ENCODE measurements around the gene ALG1.
"Not testable (repeated sequence)": the region's sequence is repeated elsewhere in the genome, so short reads cannot be mapped to it uniquely, and the experiment has no call there.

ALG1 gene

DNA sequence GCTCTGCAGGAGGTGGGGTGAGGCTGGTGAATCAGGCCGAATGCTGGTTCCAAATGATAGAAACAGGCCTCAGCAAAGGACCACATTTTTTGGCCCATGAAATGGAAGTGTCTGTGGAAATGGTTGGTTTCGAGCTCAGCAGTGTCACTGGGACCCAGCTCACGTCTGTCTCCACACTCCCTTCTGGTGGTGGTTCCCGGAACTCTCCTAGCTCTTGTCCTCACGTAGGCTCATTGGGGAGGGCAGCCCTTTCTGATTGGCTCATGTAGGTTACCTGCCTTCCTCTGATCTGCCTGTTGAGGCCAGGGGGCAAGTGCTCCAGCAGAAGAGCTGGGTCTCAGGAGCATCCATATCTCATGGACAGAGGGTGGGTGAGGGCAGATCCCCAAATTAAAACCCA, 4.0 kb downstream of the ALG1 start:
- no peak for DNase-seq

DNA sequence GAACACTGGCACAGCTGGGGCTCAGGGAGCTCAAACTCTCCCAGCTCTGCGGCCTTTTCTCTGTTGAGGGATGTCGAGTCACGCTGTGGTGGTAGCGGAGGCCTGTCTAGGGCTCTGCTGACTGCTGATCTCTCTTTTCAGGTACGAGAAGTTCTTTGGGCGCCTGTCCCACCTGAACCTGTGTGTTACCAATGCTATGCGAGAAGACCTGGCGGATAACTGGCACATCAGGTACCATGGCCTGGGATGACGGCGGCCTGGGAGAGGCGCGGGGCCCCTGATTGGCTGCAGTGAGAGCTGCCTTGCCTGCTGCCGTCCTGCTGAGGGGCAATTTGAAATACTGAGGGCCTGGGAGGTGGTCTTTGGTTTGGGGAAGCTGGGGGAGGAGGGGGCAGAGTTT, 5.7 kb downstream of the ALG1 start:
- DNase-seq = no peak

DNA sequence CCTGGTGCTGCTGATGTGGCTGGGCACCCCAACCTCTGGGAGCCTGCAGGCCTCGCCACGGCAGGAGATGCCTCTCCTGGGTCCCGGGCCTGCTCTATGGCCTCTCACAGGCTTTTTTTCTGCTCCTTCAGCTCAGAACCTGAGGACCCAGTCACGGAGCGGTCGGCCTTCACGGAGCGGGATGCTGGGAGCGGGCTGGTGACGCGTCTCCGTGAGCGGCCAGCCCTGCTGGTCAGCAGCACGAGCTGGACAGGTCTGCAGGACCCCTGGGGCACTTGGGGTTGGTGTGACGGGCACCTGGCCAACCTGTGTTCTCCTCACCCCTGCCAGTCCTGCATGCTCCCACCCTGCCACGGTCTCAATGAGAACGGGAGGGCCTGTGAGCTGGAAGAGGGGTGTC, 7.0 kb downstream of the ALG1 start:
- no peak for DNase-seq

DNA sequence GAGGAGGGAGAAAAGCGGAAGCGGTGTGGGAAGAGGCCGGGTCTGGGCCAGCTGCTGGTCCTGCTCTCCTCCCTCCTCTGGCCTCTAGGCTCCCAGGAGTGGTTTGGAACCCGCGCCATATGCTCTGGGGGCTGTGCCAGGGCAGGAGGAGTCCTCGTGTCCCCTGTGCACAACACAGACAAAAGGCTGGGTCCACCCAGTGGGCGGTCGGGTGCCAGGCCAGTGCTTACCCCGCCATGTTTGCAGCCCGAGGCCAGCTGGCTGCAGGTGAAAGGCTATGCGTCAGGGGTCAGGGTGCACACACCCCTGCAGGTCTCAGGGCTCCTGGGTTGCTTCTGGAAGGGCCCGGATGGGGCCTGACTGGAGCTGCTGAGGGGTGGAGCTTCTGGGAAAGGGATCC, 8.8 kb downstream of the ALG1 start:
- DNase-seq = not testable (repeated sequence)

DNA sequence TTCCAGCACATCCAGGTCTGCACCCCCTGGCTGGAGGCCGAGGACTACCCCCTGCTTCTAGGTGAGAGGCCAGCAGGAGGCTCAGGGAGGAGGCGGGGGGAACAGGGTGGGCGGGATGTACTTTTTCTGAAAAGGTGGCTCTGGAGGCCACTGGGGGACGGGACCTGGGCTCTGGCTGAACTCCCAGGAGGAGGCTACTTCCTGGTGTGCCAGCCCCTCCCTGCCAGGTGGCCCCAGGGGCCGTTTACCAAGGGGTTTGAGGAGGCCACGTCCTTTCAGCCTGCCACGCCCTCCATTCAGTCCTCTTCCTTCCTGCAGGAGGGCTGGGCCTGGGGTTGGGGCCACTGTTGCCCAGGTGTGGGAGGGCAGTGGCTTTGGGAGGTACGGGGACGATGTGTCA, 9.4 kb downstream of the ALG1 start:
- not testable (repeated sequence) for DNase-seq

DNA sequence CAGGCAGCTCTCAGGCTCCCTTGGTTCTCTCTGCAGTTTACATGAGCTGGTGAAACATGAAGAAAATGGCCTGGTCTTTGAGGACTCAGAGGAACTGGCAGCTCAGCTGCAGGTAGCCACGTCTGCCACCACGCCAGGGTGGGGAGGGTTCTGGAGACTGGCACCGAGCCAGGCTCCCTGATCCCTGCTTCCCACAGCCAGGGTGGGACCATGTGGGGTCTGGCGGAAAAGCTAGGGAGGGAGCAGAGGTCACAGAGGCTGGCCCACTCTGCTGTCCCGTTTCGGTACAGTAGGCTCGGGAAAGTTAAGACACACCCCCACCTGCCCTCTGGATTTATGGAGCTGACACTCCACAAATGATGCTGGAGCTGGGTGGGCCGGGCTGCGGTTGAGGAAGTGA, 12.0 kb downstream of the ALG1 start:
- not testable (repeated sequence) for DNase-seq

DNA sequence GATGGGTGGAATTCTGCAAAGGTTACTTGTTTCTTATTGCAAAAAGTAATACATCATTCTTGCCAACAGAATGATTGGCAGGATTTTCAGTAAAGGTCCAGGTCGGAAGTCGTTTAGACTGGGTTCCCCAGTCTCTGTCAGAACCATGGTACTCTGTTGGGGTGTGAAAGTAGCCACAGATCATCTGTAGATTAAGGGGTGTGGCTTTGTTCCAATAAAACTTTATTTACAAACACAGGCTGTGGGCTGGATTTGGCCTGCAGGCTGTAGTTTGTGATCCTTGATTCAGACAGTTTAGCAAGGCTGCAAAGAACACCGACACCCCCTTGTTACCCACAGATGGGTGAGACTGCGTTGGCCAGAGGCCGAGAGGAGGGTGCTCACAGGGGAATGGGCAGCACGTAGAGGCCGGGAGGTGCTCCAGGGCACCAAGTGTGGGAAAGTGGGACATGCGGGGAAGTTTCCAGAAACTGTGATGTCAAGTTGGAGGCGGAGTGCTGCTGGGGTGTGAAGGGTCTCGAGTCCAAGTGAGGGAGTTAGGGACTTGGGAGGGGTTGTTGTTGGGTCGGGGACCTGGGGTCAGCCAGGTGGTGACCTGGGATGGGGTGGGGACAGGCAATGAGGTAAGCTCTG, 12.6 kb downstream of the ALG1 start:
- not testable (repeated sequence) for DNase-seq

DNA sequence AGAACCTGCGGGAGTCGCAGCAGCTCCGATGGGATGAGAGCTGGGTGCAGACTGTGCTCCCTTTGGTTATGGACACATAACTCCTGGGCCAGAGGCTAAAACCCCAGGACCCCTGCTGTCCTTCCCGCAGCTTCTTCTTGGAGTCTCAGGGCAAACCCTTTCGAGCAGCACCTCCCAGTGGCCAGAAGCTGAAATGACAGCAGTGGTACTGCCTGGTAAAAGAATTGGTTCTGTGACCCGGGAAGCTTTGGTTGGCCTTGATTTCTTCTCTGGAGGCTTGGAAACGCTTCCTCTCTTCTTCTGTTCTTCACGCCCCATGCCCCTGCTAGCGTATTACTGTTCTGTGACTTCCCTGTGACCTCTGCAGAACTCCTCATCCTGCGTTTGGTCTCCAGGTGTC, 13.2 kb downstream of the ALG1 start:
- DNase-seq = peak; percentile 65

DNA sequence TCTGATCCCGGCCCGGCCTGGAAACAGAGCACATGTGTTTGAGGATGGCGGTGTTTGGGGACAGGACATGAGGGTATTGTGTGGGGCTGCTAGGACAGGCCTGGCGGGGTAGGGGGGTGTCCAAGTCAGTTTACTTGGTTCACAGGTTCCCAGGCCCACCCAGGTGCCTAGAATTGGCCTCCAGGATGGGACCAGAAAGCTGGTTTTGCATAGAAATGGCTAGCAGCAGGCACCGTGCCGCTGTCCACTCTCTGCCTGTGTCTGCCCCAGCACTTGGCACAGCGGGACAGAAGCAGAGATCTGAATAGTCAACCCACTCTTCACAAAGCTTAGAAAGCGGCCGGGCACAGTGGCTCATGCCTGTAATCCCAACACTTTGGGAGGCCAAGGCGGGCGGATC, 14.1 kb downstream of the ALG1 start:
- not testable (repeated sequence) for DNase-seq

DNA sequence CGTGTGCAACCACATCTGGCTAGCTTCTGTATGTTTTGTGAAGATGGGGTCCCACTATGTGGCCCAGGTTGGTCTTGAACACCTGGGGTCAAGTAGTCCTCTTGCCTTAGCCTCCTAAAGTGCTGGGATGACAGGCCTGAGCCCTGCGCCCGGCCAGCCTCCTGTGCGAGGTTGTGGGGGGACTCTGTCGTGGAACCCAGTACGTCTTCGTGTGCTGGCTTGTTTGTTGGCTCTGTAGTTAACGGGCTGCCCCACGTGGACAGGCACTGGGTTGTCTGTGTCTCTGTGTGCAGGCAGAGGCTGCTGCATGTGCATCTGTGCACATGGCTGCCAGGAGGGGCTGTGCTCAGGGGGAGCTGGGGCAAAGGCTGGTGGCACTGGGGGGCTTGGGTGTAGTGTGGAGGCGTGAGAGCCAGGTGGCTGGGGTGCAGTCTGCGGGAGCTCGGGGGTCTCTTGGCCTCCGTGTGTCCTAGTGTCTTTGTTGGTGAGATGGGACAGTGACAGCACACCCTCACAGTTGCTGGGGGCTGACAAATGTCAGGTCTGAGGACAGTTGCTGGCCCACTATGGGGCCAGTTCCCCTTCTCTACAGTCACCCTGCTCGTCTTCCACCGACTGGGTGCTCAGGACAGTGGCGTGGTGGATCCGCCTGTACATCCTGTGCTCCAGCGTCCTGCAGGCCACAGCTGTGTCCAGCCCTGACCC, 16.6 kb downstream of the ALG1 start:
- not testable (repeated sequence) for DNase-seq

DNA sequence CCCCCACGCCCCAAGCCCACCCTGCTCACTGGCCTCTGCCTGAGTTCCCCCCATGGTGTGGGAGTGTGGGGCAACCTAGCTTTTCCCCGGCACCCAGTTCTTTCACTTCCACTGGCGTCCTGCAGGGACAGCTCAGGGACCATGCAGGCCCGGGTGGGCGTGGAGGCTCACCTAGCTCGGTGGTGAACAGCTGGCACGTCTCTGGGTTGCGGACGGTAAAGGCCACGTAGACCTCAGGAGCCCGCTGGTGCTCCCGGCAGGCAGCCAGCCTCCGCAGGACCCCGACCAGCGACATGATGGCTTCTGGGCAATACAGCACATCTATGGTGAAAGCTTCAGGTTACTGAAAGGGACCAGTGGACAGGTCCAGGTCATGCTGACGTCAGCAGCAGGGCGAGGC, 17.3 kb downstream of the ALG1 start:
- not testable (repeated sequence) for DNase-seq

DNA sequence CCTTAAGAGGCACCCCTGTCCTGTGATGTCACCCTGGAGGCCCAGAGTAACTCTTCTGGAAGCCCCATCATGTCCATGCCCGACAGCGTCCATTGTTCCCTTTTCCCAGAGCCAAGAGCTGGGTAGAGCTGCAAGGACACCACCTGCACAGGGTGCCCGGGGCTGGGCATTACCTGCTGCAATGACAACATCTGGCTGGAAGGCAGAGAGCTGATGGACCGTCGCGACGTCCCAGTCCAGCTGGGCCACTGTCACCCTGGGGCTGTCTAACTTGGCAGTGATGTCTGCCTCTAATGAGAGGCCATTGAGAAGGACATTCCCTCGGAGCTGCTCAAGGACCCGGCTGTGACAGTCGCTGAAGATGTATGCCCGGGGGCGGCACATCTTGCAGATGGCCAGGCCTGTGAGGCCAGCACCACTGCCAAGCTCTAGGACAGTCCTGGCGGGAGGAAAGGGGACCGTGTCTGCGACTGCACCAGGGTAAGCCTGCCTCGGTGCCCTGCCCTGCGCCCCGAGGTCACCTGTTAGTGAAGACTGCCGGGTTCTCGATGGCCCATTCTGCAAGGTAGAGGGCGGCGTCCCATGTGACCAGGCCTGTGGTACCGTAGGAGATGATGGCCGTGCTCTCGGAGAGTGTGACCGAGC, 18.4 kb downstream of the ALG1 start:
- DNase-seq = not testable (repeated sequence)

DNA sequence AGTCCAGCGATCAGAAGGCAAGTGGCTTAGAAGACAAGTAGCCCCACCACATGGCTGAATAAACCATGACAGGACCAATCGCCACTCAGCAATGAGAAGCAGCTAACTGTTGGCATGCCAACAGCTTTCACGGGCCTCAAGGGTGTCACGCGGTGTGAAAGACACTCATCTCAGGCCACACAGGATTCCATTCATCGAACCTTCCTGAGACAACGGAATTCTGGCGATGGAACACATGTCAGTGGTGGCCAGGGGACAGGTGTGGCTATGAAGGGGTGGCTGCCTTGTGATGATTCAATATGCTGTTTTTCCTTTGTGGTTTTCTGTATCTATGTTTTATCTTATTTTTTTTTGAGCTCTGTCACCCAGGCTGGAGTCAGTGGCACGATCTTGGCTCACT, 18.9 kb downstream of the ALG1 start:
- not testable (repeated sequence) for DNase-seq

DNA sequence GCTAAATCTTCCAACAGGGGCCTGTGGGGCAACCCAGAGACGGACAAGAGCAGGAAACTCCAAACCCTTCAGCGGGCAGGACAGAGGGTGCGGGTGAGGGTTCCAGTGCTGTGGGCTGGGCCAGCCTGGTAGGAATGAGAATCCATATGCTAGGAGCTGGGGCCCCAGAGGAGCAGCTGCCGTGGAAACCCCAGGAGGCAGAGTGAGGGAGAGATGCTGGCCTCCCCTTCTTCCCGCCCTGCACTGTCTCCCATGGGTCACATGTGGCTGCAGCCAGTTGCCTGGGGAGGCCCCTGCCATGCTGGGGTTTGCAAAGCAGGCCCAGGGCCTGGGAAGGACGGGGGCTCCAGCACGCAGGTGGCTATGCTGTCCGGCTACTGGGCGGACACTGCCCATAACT, 21.4 kb downstream of the ALG1 start:
- DNase-seq = not testable (repeated sequence)

DNA sequence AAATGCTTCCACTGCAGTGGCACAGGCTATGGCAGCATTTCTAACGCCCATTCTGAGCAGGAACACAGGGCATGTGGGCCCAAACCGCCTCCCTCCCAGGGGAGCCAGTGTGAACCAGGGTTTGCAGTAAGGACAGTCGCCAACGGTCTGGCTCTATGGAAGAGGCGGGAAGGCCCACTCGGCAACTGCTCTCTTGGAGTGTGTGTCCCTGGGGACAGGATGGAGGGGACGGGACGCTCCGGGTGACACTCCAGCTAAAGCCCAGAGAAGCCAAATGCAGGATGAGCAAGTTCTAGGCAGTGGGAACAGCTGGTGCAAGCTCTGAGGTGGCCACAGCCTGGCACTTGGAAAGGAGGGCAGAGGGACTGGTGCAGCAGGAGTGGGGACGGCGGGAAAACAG, 22.1 kb downstream of the ALG1 start:
- DNase-seq = not testable (repeated sequence)

DNA sequence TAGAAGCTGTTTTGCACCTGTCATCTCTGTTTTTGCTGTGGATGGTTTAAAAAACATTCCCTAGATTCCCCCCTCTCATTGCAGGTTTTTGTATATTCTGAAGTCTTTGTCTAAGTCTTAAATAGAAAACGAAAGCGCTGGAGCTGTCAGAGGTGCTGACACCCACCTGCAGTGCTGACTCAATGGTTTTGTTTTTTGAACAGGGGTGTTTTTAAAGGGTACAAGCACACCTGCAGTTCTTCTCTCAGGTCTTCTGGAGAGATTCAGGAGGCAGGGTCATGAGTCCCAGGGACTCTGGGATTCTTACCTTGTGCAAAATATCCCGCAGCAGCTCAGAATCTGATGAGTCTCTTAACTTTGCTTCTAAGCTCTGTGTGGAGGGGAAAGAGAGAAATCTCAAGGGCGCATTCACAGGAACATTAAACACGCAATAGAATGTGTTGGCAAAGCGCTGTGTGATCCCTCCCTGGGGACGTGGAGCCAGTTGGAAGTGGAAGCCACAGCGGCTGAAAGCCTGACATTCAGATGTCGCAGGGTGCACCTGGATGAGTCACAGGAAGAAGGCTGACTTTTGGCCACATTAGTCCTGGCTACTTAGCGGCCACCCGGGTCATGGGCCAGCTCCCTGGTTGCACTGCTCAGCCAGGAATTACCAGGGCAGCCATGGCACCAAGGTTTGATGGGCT, 23.6 kb downstream of the ALG1 start:
- DNase-seq = not testable (repeated sequence)

DNA sequence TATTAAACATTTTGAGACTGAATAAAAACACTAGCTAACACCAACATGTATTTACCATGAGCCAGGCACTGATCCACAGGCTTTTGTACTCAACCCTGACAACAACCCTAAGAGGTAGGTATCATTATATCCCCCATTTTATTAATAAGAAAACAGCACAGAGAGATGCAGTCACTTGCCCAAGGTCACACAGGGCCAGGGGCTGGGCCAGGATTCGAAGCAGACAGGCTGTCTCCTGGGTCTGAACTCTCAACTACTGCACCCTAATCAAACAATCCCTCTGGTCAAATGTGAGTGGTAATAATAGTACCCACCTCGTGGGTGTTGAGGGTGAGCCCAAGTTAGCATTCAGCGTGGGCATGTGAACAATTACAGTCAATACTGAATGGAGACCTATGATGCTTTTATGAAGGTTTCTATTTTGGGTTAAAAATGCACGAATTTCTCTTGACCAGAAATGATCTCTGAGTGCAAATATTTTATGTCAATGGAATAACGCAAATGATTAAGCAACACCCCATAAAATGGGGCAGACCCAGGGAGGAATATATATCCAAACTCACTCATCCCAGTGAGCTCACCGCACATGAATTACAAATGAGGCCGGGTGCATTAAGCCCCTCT, 24.9 kb downstream of the ALG1 start:
- not testable (repeated sequence) for DNase-seq

DNA sequence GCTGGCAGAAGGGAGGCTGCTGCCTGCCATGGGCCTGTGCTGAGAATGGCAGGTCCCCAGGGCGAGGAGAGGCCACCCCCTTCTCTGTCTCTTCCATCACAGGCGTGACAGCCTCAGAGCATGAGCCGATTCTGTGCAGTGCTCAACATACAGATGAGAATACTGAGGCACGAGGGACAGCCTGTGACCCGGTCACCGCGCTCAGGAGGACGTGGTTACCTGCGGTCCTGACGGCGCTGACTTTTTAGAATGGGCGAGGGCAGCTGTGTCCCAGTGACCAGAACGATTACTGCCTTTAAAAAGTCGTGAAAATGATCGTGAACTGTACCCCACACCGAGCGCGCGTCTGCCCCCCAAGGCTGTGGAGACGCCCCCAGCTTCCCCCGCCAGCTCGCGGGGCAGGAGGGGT, 25.4 kb downstream of the ALG1 start:
- peak; percentile 42 for DNase-seq

DNA sequence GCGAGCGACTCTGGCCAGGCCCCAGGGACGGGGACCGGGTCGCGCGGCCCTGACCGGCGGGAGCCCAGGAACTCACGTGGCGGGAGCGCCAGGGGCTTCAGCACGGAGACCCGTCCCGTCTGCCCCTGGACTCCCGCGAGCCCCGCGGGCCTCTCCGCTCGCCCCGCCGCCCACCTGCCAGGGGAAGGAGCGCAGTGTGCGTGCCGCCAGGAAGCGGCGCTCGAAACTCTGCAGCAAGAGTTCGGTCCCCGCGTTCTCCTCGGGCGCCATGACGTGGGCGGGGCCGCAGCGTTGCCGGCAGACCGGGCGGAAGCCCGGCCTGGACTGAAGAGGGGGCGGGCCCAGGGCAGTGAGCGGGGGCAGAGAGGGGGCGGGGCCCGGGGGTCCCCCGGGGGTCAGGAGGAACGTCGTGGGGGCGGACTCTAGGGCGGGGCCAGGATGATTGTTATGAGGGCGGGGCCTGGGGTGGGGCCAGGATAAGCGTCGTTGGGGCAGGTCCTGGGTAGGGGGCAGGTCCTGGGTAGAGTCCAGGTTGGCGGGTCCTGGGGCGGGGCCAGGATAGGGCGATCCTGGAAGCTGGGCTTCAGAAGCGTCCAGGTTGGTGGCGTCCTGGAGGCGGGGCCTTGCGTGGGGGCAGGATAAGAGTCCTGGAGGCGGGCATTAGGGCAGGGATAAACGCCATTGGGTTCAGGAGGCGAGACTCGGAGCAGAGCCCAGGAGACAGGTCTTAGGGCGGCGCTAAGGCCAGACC, 26.0 kb downstream of the ALG1 start, which contains the start of gene EEF2KMT:
TSS of gene EEF2KMT (minus strand) at position 326 of the 751 bp plus-strand sequence. CDS start at position 270, 56 bp downstream.
- DNase-seq = peak; percentile 96

DNA sequence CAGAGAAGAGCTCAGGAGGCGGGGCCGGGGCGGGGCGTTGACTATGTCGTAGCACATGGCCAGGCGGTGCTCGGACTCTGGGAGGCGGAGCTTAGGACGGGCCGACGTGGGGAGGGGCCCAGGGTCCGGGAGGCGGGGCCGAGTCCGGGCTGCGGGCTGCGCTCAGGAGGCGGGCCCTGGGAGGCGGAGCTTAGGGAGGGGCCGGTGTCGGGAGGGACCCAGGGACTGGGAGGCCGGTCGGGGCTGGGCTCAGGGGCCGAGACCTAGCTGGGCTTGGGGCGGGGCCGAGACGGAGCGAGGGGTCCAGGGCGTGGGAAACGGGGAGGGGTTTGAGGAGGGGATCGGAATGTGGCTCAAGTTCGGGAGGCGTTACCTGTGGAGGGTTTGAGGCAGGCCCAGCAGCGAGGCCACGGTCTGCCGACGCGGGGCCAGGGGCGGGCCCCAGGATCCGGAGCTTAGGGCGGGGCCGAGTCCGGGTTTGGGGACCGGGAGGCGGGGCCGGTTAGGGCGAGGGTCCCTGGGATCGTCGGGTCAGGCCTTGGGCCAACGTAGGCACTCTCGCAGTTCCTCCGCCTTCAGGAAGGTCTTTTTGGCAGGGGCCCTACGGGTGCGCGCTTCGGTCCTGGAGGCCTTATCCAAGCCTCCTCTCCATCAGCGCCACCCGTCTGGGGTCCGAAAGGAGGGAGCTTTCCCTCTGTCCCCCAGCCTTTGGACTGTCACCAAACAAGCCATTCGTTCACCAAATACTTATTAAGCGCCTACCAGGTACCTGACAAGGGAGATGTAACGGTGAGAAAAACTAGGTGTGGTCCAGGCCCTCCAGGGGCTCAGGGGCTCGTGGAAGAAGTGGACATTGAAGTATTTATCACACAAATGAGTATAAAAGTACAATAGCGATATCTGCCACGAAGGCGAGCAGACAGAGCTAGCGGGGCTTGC, 26.8 kb downstream of the ALG1 start:
- peak; percentile 97 for DNase-seq

DNA sequence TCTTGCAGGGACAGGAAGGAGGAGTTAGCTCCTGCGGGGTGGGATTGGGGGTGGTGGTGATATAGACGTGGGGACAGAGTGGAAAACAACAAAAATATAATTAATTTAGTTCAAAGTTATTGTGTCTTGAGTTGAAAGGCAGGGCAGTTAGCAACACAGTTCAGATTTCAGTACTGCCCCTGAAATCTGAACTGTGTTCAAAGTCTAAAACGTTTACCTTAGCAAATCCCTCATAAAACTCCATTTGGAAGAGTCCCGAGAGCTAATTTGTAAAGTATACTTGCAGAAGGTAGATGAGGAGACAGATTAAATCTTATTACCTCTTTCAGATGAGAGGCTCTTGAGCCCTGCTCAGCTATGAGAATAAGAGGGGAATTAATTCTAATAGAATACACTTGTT, 27.5 kb downstream of the ALG1 start:
- not testable (repeated sequence) for DNase-seq
